Activated CD8-positive, alpha-beta memory T cell treated with anti-CD3 and anti-CD28 coated beads, Interleukin-2, amount 50 U/mL, for 24 hours (primary cell): ENCODE data around the gene MED13L.

Experiments used
- DNase-seq: peaks from one replicate; pipeline ENCODE4 v3.0.0-alpha.2; 2020; ENCODE audit errors: extremely low read depth

The MED13L gene

GRCh38 chr12:116277467-116278278, at the start of gene MED13L:
Gene MED13L, minus strand, starts transcription at chr12:116277693. Its CDS starts 562 bp downstream, at chr12:116277131.
- peak; percentile 56 for DNase-seq

GRCh38 chr12:116325336-116325664, 47.8 kb upstream of the MED13L start:
- DNase-seq = no peak

GRCh38 chr12:116324654-116325335, 47.3 kb upstream of the MED13L start:
- no peak for DNase-seq

- no peak for DNase-seq
These were observed 46.2 kb upstream of the MED13L start for GRCh38 chr12:116323406-116324386.

- no peak for DNase-seq
These were observed 44.4 kb upstream of the MED13L start for GRCh38 chr12:116321913-116322312.

GRCh38 chr12:116320791-116321217, 43.3 kb upstream of the MED13L start:
- DNase-seq = no peak

- DNase-seq = no peak
These were observed 42.6 kb upstream of the MED13L start for GRCh38 chr12:116319898-116320621.

GRCh38 chr12:116319233-116319897, 41.9 kb upstream of the MED13L start:
- no peak for DNase-seq

GRCh38 chr12:116318576-116319232, 41.2 kb upstream of the MED13L start:
- DNase-seq = no peak

- DNase-seq = no peak
These were observed 40.6 kb upstream of the MED13L start for GRCh38 chr12:116317986-116318575.

GRCh38 chr12:116317139-116317538, 39.6 kb upstream of the MED13L start:
- no peak for DNase-seq

GRCh38 chr12:116314477-116314876, 37.0 kb upstream of the MED13L start:
- no peak for DNase-seq

- no peak for DNase-seq
These were observed 35.9 kb upstream of the MED13L start for GRCh38 chr12:116313194-116313927.

- no peak for DNase-seq
These were observed 32.6 kb upstream of the MED13L start for GRCh38 chr12:116310082-116310481.

GRCh38 chr12:116309343-116309742, 31.9 kb upstream of the MED13L start:
- no peak for DNase-seq

- no peak for DNase-seq
These were observed 31.2 kb upstream of the MED13L start for GRCh38 chr12:116308647-116309046.

- no peak for DNase-seq
These were observed 29.5 kb upstream of the MED13L start for GRCh38 chr12:116306968-116307367.

GRCh38 chr12:116306506-116306905, 29.0 kb upstream of the MED13L start:
- no peak for DNase-seq

GRCh38 chr12:116304621-116305020, 27.1 kb upstream of the MED13L start:
- no peak for DNase-seq
